ENCODE data around the gene GNG7. TPM values are rescaled to one million over a fixed set of nuclear protein-coding genes. Genes with fewer than 3 reads are reported as not detected.

GNG7 gene
- total RNA-seq, 2 experiments from 2014 or later, result 0.25 to 0.40 TPM

DNA sequence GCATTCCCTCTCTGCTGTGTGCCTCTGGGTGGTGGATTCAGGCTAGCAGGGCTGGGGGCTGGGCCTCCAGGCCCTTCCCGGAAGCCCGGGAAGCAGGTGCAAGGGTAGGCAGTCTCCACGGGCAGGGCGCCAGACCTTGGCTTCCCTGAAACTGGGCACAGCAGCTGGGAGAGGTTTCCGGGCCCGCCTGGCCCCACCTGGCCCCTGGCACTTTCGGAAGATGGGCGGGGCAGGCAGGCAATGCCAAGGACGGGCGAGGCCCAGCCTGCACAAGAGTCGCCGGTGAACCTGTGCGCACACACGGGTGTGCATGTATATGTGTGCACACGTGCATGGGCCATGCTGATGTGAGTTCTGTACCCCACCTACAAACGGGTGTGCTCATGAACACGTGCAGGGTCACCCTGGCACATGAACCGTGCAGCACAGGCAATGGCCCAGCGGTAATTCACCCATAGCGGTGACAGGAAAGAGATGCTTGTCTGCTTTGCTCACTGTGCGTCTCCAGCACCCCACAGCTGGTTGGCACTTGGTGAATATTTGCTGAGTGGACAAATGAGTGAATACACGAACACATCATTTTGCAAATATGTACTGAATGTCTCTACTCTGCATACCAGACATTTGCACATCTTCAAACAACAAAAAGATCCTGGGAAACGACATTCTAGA is 211.2 kb downstream of the GNG7 start:
- no peaks in the 10 kb centered on the region for H3K36me3 Mint-ChIP-seq (ENCODE audit: low read depth)
- peaks cover 42% of the 10 kb centered on the region for H3K4me1 Mint-ChIP-seq
- POLR2A ChIA-PET, result interaction anchor here (8.8 kb wide), 1 partner anchor 14 kb away, joined by 127 read pairs; the partner anchor contains the start of gene GADD45B
- no peak overlapping the region for H3K4me3 Mint-ChIP-seq
- CTCF ChIA-PET, result interaction anchor here (1.3 kb wide), 1 partner anchor 12 kb away, joined by 3 read pairs; no protein-coding TSS in a partner anchor
- no peak for DNase-seq
- H3K9me3 Mint-ChIP-seq, result no peaks in the 10 kb centered on the region
- peaks cover 58% of the 10 kb centered on the region for H3K27me3 Mint-ChIP-seq
- no peak overlapping the region for H3K27ac Mint-ChIP-seq

DNA sequence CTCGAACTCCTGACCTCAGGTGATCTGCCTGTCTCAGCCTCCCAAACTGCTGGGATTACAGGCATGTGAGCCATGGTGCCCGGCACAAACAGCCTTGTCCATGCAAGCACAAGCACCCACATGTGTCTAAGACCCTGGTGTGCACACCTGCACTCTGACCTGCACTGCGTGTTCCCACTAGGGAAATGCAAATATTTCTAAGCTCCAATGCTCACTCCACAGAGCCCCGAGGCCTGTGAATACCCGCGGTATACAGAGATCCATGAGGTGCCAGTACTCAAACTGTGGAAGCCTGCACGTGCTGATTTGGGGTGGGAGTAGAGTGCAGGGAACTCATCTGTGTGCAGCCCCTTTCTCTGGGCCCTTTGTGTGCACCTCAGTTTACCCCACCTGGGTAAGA is 211.8 kb downstream of the GNG7 start:
- Mint-ChIP-seq H3K4me3 (no peak overlapping the region), H3K9me3 (no peaks in the 10 kb centered on the region), H3K27me3 (peaks cover 60% of the 10 kb centered on the region), H3K36me3 (ENCODE audit: low read depth) (no peaks in the 10 kb centered on the region), H3K4me1 (peaks cover 36% of the 10 kb centered on the region), H3K27ac (no peak overlapping the region)
- POLR2A ChIA-PET, result interaction anchor here (4.3 kb wide), 1 partner anchor 14 kb away, joined by 19 read pairs; the partner anchor contains the start of gene GADD45B
- no peak for DNase-seq
- CTCF ChIA-PET, result interaction anchor here (1.3 kb wide), 1 partner anchor 13 kb away, joined by 3 read pairs; no protein-coding TSS in a partner anchor

DNA sequence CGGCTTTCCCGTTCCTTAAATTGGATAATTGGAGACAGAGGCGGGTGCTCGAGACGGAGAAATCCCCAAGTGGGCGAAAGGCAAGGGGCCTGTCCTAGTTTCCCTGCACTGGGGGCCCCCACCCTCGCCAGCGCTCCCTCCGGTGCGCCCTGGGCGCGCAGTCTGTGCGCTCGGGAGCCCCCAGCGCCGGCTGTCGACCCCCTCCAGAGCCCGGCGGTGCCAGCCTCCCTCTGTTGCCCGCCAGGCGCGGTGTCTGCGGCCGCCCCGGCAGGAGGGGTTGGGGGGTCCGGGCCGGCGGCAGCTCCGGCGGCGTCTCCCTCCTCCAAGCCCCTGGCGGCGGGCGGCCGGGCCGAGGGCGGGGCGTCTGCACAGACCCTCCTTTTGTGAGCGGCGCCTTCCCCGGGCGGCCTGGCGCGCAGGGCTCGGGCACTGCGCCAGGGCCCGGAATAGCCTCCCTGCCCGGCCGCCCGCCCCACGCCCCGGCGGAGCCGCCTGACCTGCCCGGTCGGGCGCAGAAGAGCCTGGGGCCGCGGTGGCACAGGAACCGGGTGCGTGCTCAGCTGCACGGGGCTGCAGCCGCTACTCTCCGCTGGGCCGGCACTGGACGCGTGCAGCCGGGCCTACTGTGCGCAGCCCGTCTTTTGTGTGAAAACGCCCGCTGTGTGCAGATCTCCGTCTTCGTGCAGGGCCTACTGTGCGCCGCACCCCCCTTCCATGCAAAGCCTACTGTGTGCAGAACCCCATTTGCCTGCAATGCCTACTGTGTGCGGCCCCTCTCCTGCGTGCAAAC is 213.4 kb downstream of the GNG7 start:
- Mint-ChIP-seq H3K9me3 (peaks cover 3% of the 10 kb centered on the region), H3K36me3 (ENCODE audit: low read depth) (no peaks in the 10 kb centered on the region), H3K4me1 (peaks cover 31% of the 10 kb centered on the region), H3K27ac (no peak overlapping the region), H3K4me3 (no peak overlapping the region), H3K27me3 (peaks cover 63% of the 10 kb centered on the region)
- DNase-seq, result no peak
- CTCF ChIA-PET, result no interaction called here
- POLR2A ChIA-PET, result interaction anchor here (0.9 to 4.3 kb wide), 3 partner anchors 10 to 32 kb away, joined by 4 to 19 read pairs (median 4); partner anchors contain the start of genes GADD45B and LMNB2

DNA sequence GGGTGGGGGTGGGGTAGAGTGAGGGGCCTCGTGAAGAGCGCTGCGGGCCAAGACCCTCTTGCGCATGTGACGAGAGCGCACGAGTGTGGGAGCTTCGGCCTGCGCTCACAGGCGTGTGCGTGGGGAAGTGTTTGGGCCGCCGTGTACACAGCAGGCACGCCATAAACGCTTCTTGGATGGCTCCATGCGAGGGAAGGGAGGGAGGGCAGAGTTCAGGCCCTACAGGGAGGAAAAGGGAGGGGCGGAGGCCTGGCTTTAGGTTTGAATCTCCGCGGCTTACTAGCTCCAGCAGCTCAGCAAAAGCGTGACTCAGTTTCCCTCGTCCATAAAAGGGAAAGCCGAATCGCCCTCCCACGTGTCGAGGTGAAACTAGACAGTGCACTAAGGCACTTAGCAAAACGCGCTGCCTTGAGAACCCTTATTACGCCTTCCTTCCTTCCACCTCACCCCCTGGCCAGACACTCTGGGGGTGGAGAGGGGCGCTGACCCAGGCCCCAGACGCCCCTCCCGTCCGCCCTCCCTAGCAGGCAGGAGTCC is 214.0 kb downstream of the GNG7 start:
- no peak for DNase-seq
- H3K4me1 Mint-ChIP-seq, result peaks cover 27% of the 10 kb centered on the region
- peaks cover 57% of the 10 kb centered on the region for H3K27me3 Mint-ChIP-seq
- H3K9me3 Mint-ChIP-seq, result peaks cover 3% of the 10 kb centered on the region
- ChIA-PET CTCF (no interaction called here), POLR2A (interaction anchor here (0.9 to 4.3 kb wide), 3 partner anchors 11 to 32 kb away, joined by 4 to 19 read pairs (median 4); partner anchors contain the start of genes GADD45B and LMNB2)
- H3K36me3 Mint-ChIP-seq (ENCODE audit: low read depth), result no peaks in the 10 kb centered on the region
- H3K4me3 Mint-ChIP-seq, result no peak overlapping the region
- H3K27ac Mint-ChIP-seq, result no peak overlapping the region

DNA sequence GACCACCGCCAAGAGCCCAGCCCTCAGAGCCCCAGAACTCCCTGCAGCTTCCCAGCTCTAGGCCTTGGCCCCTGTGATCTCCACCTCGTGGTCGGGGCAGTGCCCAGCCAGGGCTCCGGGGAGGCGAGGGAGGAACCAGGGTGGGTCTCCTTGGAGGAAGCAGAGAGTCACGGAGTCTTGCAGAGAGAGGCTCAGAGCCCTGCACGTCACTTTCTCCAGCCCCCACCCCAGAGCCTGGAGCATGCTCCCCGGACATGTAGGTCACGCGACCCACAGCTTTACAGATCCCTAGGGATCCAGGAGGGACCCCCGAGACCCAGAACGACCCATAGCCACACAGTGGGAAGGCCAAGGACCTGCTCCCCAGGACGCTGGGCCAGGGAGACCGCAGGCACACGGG is 214.7 kb downstream of the GNG7 start:
- Mint-ChIP-seq H3K27me3 (peaks cover 55% of the 10 kb centered on the region), H3K36me3 (ENCODE audit: low read depth) (no peaks in the 10 kb centered on the region), H3K9me3 (peaks cover 6% of the 10 kb centered on the region), H3K27ac (no peak overlapping the region), H3K4me1 (peaks cover 27% of the 10 kb centered on the region), H3K4me3 (no peak overlapping the region)
- ChIA-PET POLR2A (interaction anchor here (2.0 to 4.3 kb wide), 2 partner anchors 11 kb away, joined by 4 to 19 read pairs; partner anchors contain the start of gene GADD45B), CTCF (no interaction called here)
- no peak for DNase-seq

DNA sequence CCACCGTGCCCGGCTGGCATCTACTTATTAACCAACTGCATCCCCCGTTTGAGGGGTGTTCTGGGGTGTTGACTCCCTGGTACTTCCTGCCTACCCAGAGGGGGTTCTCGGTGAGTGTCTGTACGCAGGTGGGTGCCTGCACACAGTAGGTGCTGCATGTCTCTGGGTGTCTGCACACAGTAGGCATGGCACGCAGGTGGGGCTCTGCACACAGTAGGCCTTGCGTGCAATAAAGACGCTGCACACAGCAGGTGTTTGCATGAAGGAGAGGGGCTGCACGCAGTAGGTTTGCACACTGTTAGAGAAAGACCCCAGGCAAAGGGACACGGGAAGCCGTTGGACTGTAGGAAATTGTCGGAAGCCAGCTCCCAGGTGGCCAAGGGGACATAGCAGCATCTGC is 215.4 kb downstream of the GNG7 start:
- ChIA-PET POLR2A (interaction anchor here (4.3 kb wide), 1 partner anchor 10 kb away, joined by 19 read pairs; the partner anchor contains the start of gene GADD45B), CTCF (no interaction called here)
- H3K27ac Mint-ChIP-seq, result no peak overlapping the region
- peaks cover 7% of the 10 kb centered on the region for H3K9me3 Mint-ChIP-seq
- no peak for DNase-seq
- H3K4me3 Mint-ChIP-seq, result no peak overlapping the region
- no peaks in the 10 kb centered on the region for H3K36me3 Mint-ChIP-seq (ENCODE audit: low read depth)
- peaks cover 22% of the 10 kb centered on the region for H3K4me1 Mint-ChIP-seq
- H3K27me3 Mint-ChIP-seq, result peaks cover 48% of the 10 kb centered on the region

DNA sequence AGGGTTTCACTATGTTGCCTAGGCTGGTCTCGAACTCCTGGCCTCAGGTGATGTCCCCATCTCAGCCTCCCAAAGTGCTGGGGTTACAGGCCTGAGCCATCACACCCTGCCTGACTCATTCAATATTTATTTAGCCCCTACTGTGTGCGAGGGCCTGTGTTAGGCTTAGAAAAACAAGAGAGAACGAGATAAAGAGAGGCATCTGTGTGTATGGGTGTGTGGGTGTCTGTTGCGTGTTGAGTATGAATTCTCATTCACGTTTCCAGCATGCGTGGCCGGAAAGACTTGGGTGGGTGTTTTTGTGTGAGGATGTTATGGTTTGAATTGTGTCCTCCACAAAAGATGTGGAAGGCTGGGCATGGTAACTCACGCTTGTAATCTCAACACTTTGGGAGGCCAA is 217.1 kb downstream of the GNG7 start:
- Mint-ChIP-seq H3K4me3 (no peak overlapping the region), H3K27ac (no peak overlapping the region), H3K4me1 (peaks cover 12% of the 10 kb centered on the region), H3K9me3 (peaks cover 7% of the 10 kb centered on the region), H3K36me3 (ENCODE audit: low read depth) (no peaks in the 10 kb centered on the region), H3K27me3 (peaks cover 34% of the 10 kb centered on the region)
- POLR2A ChIA-PET, result interaction anchor here (1.2 to 2.3 kb wide), 2 partner anchors 9 to 18 kb away, joined by 3 to 11 read pairs; partner anchors contain the start of gene GADD45B
- CTCF ChIA-PET, result no interaction called here
- no peak for DNase-seq

DNA sequence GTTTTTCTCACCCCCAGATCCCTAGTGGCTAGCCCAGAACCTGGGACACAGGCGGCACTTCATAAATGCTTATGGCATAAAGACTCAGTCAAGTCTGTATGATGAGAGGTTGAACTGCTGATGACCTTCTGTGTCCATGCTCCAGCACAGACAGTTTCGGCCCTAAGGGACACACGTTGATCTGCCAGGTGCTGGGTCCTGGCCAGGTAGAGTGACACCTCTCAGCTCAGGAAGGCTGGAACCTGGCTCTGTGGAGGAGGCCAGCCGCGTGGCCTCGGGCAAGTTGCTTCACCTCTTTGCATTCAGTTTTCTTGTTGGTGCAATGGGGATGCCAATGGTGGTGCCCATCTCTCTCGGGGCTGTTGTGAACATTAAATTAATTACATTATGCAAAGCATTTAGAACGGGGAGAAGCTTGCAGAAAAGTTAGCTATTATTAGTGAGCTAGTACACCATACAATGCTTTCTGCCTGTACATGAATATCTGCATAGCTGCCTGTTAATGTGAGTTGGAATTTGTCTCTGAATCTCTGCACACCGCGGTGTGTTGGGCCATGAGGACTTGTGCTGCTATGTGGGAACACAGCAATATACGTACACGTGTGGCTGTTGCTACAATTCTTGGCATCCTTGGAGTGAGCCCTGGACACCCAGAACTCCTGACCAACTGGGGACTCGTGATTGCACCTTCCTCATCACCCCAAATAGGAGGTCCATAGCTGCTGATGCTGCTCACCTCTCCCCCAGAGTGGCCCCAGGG is 218.1 kb downstream of the GNG7 start:
- peaks cover 7% of the 10 kb centered on the region for H3K9me3 Mint-ChIP-seq
- ChIA-PET CTCF (interaction anchor here (0.6 to 1.2 kb wide), 2 partner anchors 11 to 96 kb away, joined by 3 to 7 read pairs; no protein-coding TSS in a partner anchor), POLR2A (interaction anchor here (0.7 to 2.3 kb wide), 5 partner anchors 8 to 69 kb away, joined by 3 to 11 read pairs (median 3); partner anchors contain the start of gene GADD45B)
- no peak overlapping the region for H3K27ac Mint-ChIP-seq
- H3K4me1 Mint-ChIP-seq, result peaks cover 14% of the 10 kb centered on the region
- H3K4me3 Mint-ChIP-seq, result no peak overlapping the region
- no peak for DNase-seq
- peaks cover 29% of the 10 kb centered on the region for H3K27me3 Mint-ChIP-seq
- no peaks in the 10 kb centered on the region for H3K36me3 Mint-ChIP-seq (ENCODE audit: low read depth)

DNA sequence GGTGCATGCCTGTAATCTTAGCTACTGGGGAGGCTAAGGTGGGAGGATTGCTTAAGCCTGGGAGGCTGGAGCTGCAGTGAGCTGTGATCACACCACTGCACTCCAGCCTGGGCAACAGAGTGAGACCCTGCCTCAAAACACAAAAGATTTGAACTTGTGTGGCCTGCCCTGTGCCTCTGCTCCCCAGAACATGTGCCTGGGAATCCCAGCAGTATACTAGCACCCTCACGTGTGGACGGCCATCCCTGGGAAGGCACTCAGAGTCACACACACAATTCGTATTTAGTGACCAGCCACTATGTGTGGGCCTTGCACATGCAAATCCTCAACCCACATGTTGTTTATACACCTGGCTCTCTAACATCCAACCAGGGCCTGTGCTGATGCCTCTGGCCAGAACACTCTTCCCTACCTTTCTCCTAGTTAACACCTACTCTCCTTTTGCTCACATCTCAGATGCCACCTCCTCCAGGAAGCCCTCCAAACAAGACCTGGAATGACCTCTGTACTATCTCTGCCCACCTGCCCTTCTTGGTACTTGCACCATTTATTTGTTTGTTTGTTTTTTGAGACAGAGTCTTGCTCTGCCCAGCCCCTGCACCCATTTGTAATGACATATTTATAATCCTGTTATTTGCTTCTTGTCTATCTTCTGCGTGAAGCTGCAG is 218.9 kb downstream of the GNG7 start:
- no peak for DNase-seq
- ChIA-PET POLR2A (interaction anchor here (0.7 to 2.3 kb wide), 4 partner anchors 7 to 60 kb away, joined by 3 to 11 read pairs (median 3); partner anchors contain the start of gene GADD45B), CTCF (interaction anchor here (0.9 to 1.2 kb wide), 2 partner anchors 12 to 116 kb away, joined by 3 read pairs; no protein-coding TSS in a partner anchor)
- H3K27me3 Mint-ChIP-seq, result peaks cover 25% of the 10 kb centered on the region
- peaks cover 7% of the 10 kb centered on the region for H3K9me3 Mint-ChIP-seq
- no peak overlapping the region for H3K4me3 Mint-ChIP-seq
- H3K27ac Mint-ChIP-seq, result no peak overlapping the region
- H3K4me1 Mint-ChIP-seq, result peaks cover 13% of the 10 kb centered on the region
- peaks cover 1% of the 10 kb centered on the region for H3K36me3 Mint-ChIP-seq (ENCODE audit: low read depth)

DNA sequence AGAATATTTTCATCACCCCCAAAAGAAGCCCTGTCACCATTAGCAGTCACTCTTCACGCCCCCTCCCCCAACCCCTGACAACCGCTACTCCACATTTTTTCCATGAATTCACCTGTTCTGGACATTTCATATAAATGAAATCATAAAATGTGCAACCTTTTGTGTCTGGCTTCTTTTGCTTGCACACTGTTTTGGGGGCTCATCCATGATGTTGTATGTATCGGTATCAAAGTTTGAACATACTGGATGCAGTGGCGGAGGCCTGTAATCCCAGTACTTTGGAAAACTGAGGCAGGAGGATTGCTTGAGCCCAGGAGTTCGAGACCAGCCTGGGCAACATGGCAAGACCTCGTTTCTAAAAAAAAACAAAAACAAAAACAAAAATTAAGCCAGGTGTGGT is 219.4 kb downstream of the GNG7 start:
- Mint-ChIP-seq H3K9me3 (peaks cover 7% of the 10 kb centered on the region), H3K27ac (no peak overlapping the region), H3K36me3 (ENCODE audit: low read depth) (peaks cover 7% of the 10 kb centered on the region), H3K27me3 (peaks cover 21% of the 10 kb centered on the region), H3K4me3 (no peak overlapping the region), H3K4me1 (peaks cover 15% of the 10 kb centered on the region)
- CTCF ChIA-PET, result interaction anchor here (0.9 kb wide), 1 partner anchor 117 kb away, joined by 3 read pairs; no protein-coding TSS in a partner anchor
- POLR2A ChIA-PET, result interaction anchor here (0.7 kb wide), 1 partner anchor 13 kb away, joined by 3 read pairs; no protein-coding TSS in a partner anchor
- DNase-seq, result no peak

DNA sequence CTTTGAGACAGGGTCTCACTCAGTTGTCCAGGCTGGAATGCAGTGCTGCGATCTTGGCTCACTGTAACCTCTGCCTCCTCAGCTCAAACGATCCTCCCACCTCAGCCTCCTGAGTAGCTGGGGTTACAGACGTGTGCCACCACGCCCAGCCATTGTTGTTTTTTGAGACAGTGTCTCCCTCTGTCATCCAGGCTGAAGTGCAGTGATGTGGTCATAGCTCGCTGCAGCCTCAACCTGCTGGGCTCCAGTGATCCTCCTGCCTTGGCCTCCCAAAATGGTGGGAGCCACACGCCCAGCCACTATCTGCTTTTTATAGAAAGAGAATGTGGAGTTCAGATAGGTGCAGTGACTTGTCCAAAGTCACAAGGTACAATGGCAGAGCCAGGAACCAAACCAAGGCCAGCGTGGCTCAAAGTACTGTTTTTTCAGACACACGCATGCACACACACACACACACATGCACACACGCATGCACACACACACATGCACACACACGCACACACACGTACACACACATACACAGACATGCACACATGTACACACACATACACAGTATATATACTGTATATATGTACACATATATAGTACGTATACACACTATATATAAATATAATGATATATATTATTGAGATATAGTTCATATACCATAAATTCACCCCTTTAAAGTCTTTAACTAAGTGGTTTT is 220.0 kb downstream of the GNG7 start:
- POLR2A ChIA-PET, result no interaction called here
- Mint-ChIP-seq H3K27me3 (peaks cover 16% of the 10 kb centered on the region), H3K9me3 (peaks cover 7% of the 10 kb centered on the region), H3K4me3 (no peak overlapping the region), H3K4me1 (peaks cover 15% of the 10 kb centered on the region), H3K27ac (no peak overlapping the region), H3K36me3 (ENCODE audit: low read depth) (peaks cover 13% of the 10 kb centered on the region)
- CTCF ChIA-PET, result no interaction called here
- no peak for DNase-seq
